Measurements from ENCODE around the gene TK2.

Gene TK2

DNA sequence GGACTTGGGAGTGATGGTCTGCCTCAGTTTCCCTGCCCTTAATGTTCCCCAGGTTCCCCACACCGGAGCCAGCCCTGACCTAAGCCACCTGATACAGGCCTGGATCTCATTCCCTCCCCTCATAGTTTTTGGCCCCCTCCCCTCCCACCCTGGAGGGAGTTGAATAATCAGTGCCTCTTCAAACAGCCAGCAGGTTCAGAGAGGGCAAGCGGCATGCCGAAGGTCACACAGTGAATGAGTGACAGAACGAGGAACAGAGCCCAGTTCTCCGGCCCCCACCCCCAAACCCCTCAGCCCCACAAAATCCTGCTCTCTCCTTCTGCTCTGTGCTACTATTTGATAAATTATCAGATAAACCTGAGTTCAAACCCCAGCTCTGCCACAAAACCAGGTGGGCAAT, 91.6 kb downstream of the TK2 start:
- TF ChIP-seq, protein P1, sequence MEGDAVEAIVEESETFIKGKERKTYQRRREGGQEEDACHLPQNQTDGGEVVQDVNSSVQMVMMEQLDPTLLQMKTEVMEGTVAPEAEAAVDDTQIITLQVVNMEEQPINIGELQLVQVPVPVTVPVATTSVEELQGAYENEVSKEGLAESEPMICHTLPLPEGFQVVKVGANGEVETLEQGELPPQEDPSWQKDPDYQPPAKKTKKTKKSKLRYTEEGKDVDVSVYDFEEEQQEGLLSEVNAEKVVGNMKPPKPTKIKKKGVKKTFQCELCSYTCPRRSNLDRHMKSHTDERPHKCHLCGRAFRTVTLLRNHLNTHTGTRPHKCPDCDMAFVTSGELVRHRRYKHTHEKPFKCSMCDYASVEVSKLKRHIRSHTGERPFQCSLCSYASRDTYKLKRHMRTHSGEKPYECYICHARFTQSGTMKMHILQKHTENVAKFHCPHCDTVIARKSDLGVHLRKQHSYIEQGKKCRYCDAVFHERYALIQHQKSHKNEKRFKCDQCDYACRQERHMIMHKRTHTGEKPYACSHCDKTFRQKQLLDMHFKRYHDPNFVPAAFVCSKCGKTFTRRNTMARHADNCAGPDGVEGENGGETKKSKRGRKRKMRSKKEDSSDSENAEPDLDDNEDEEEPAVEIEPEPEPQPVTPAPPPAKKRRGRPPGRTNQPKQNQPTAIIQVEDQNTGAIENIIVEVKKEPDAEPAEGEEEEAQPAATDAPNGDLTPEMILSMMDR (IDR thresholded peaks at IDR 0.05; ENCODE audit: borderline replicate concordance, insufficient read depth, low read depth, low read length) = no peak
- no peak overlapping the region for H3K4me3 ChIP-seq (ENCODE audit: low read depth, low read length)

All from GM12875 (cell line).